K562 (cell line): ENCODE measurements around the gene ARMH1. TPM values are rescaled to one million over a fixed set of nuclear protein-coding genes. Genes with fewer than 3 reads are reported as not detected.
A peak's percentile ranks its signal among the peaks of the same experiment; 100 is the strongest.

Source experiments
- ATAC-seq: fragments of 200-7000 bp; cut with Tn5 transposase; 3 replicates; pipeline ENCODE4 v1.9.1; 2020; ENCODE audit warnings: moderate library complexity
- BruUV-seq: library from RNA; stranded (reverse); fragments of 400-500 nt; replicated peaks from 2 replicates; lab custom pipeline; 2021; lab: Mats Ljungman, UMichigan
- CTCF ChIA-PET: fragments of 300-600 bp; formaldehyde crosslinking; extraction: SDS; loops from one replicate; lab custom pipeline; 2021; ENCODE audit warnings: low intra/inter-chr PET ratio; lab: Yijun Ruan, JAX
- POLR2A ChIA-PET: fragments of 300-600, 350-650 bp; sonication (Branson Sonifier 250); formaldehyde crosslinking; extraction: SDS; loops from one replicate; lab custom pipeline; 2021; ENCODE audit warnings: antibody characterized with exemption, inconsistent platforms; lab: Yijun Ruan, JAX
- DNase-seq, 4 experiments: peaks; one replicate each; pipeline versions ENCODE4 v3.0.0 to v3.0.0-alpha.2; 2011 to 2018; ENCODE audit warnings: low spot score in 3 of 4, mixed read lengths in 3 of 4; ENCODE audit errors: extremely low read depth in 1 of 4
- FAIRE-seq: peaks from 2 replicates; lab custom pipeline; 2011; peaks lifted over from hg19 to GRCh38; lab: Jason Lieb, UNC
- H2AFZ ChIP-seq: 2 replicates; pipeline ENCODE4 v1.6.0; 2011; ENCODE audit warnings: low read depth, low read length, control low read depth, inconsistent platforms
- H3K27ac ChIP-seq: fragments of 200-600 bp; 3 replicates; pipeline ENCODE4 v1.8.0; 2011; ENCODE audit warnings: low read depth, mild to moderate bottlenecking, control low read depth, inconsistent platforms, low read length, moderate library complexity, mixed read lengths; ENCODE audit errors: extremely low read depth
- H3K27me3 ChIP-seq, 2 experiments: fragments of 300-600 bp in 1 of 2; 2 replicates in 1 of 2; 3 replicates in 1 of 2; pipeline versions ENCODE4 v1.6.0 to v1.8.0; 2011; ENCODE audit warnings: inconsistent platforms in 2 of 2, low read length in 2 of 2, mild to moderate bottlenecking in 1 of 2, mixed read lengths in 1 of 2, moderate library complexity in 1 of 2; ENCODE audit not compliant: control insufficient read depth in 2 of 2, insufficient read depth in 2 of 2
- H3K36me3 ChIP-seq: fragments of 300-600 bp; 3 replicates; pipeline ENCODE4 v1.8.0; 2011; ENCODE audit warnings: mild to moderate bottlenecking, low read length, inconsistent platforms; ENCODE audit not compliant: control insufficient read depth, insufficient read depth
- H3K4me1 ChIP-seq, 2 experiments: fragments of 200-600 bp in 1 of 2; replicated peaks in 1 of 2; 2 replicates in 1 of 2; 3 replicates in 1 of 2; pipeline versions ENCODE4 v1.5.1 to v1.8.0; 2011; ENCODE audit warnings: inconsistent platforms in 2 of 2, low read length in 2 of 2, mild to moderate bottlenecking in 1 of 2, mixed read lengths in 1 of 2, moderate library complexity in 1 of 2; ENCODE audit not compliant: control insufficient read depth in 2 of 2, insufficient read depth in 2 of 2
- H3K4me2 ChIP-seq: 2 replicates; pipeline ENCODE4 v1.6.1; 2011; ENCODE audit warnings: low read length, control low read depth, inconsistent platforms, mixed read lengths; ENCODE audit not compliant: insufficient read depth
- H3K4me3 ChIP-seq: fragments of 200-600 bp; sonication (generic), shearing (Covaris generic); 2 replicates; pipeline ENCODE4 v1.5.1; 2016; ENCODE audit warnings: control low read depth, inconsistent platforms
- H3K79me2 ChIP-seq: fragments of 200-600 bp; 3 replicates; pipeline ENCODE4 v1.8.0; 2011; ENCODE audit warnings: low read length, inconsistent platforms; ENCODE audit not compliant: control insufficient read depth, insufficient read depth
- H3K9ac ChIP-seq, 2 experiments: 2 replicates each; pipeline versions ENCODE4 v1.6.0 to v1.6.1; 2011; ENCODE audit warnings: low read depth in 2 of 2, low read length in 2 of 2, control low read depth in 1 of 2, inconsistent platforms in 1 of 2, mild to moderate bottlenecking in 1 of 2, mixed read lengths in 1 of 2; ENCODE audit not compliant: insufficient read depth in 1 of 2
- H3K9me1 ChIP-seq: one replicate; pipeline ENCODE4 v1.6.0; 2011; ENCODE audit warnings: inconsistent platforms, mild to moderate bottlenecking, low read length, moderate library complexity; ENCODE audit not compliant: control insufficient read depth, insufficient read depth
- H3K9me3 ChIP-seq: replicated peaks from 2 replicates; pipeline ENCODE4 v1.5.1; 2011; ENCODE audit warnings: low read depth, low read length, inconsistent platforms; ENCODE audit not compliant: control insufficient read depth, insufficient read depth
- H4K20me1 ChIP-seq: replicated peaks from 2 replicates; pipeline ENCODE4 v1.6.1; 2011; ENCODE audit warnings: low read length, inconsistent platforms, mixed read lengths; ENCODE audit not compliant: control insufficient read depth, insufficient read depth
- DEAF1 ChIP-seq: fragments of 450-650 bp; formaldehyde crosslinking; IDR thresholded peaks from 2 replicates; pipeline ENCODE4 v1.4.0; 2020; ENCODE audit warnings: mild to moderate bottlenecking, moderate library complexity
- EZH2 ChIP-seq: IDR thresholded peaks from 2 replicates; pipeline ENCODE4 v1.6.1; 2012; ENCODE audit warnings: low read depth, mild to moderate bottlenecking, inconsistent platforms, low read length, borderline replicate concordance
- ILK ChIP-seq: fragments of 450-650 bp; IDR thresholded peaks from 2 replicates; pipeline ENCODE4 v1.6.1; 2016; ENCODE audit warnings: missing genetic modification characterization, low read depth, mild to moderate bottlenecking, missing compliant biosample characterization, moderate library complexity, borderline replicate concordance
- MXD1 ChIP-seq: fragments of 250-450 bp; sonication (Bioruptor Pico); IDR thresholded peaks from 2 replicates; pipeline ENCODE4 v1.8.0; 2021; ENCODE audit warnings: borderline replicate concordance, mild to moderate bottlenecking, moderate library complexity; ENCODE audit not compliant: poor library complexity, severe bottlenecking
- NKRF ChIP-seq: fragments of 450-650 bp; IDR thresholded peaks from 2 replicates; pipeline ENCODE4 v1.6.1; 2016; ENCODE audit warnings: borderline replicate concordance
- TGIF2 ChIP-seq: sonication (generic); formaldehyde crosslinking; IDR thresholded peaks from 2 replicates; pipeline ENCODE4 v1.8.1; 2022; ENCODE audit warnings: mild to moderate bottlenecking, missing genetic modification reagents, moderate library complexity
- ZNF197 ChIP-seq: fragments of 200-800 bp; sonication (Bioruptor generic); IDR thresholded peaks from 2 replicates; pipeline ENCODE4 v1.6.1; 2016; ENCODE audit warnings: low read depth, missing genetic modification characterization, missing compliant biosample characterization
- ZNF354B ChIP-seq: fragments of 250-450 bp; sonication (Bioruptor Pico); IDR thresholded peaks from 2 replicates; pipeline ENCODE4 v1.4.0; 2020
- ZNF518B ChIP-seq: fragments of 250-450 bp; sonication (Bioruptor Pico); IDR thresholded peaks from 2 replicates; pipeline ENCODE4 v1.5.0; 2021; ENCODE audit warnings: mild to moderate bottlenecking, moderate library complexity
- WGBS: fragments of 100-300 bp; shearing (Covaris generic); methylation state at CpG from one replicate; pipeline ENCODE4 v1.1.6; 2016; ENCODE audit warnings: low coverage, mixed read lengths; ENCODE audit not compliant: insufficient coverage; ENCODE audit errors: missing lambda C conversion rate; 5-methylcytosine and 5-hydroxymethylcytosine counted together
- in situ Hi-C: fragments of 300-500 bp; cut with MboI; formaldehyde crosslinking; loops from 4 replicates; pipeline ENCODE4 v1.15.0; 2018; ENCODE audit warnings: inconsistent platforms, mixed read lengths
- intact Hi-C: fragments of 100-400 bp; cut with micrococcal nuclease; formaldehyde crosslinking; loops from 2 replicates; pipeline ENCODE4 v1.14.2; 2022
- polyA plus RNA-seq, 8 experiments: library from polyadenylated mRNA; depleted of rRNA in 4 of 8; stranded (reverse) in 5 of 8; unstranded in 3 of 8; fragments of >200 nt; fragmentation: Nextera tagmentation in 2 of 8; fragmentation: Illumina TruSeq in 1 of 8; extraction: Ambion mirVana in 2 of 8; extraction: Trizol in 1 of 8; gene quantifications; 2 replicates each; pipeline versions ENCODE4 v1.2.1 to v1.2.3, GENCODE V29; 2011 to 2014; ENCODE audit warnings: inconsistent platforms in 1 of 8, missing spikeins in 1 of 8
- total RNA-seq, 7 experiments: library from RNA; depleted of rRNA in 6 of 7; stranded (reverse); fragments of >200 nt in 6 of 7; fragmentation: Illumina TruSeq in 2 of 7; extraction: Trizol in 2 of 7; gene quantifications; 2 replicates each; pipeline versions ENCODE4 v1.2.1 to v1.2.3, GENCODE V29; 2011 to 2021; ENCODE audit warnings: low replicate concordance in 1 of 7

The ARMH1 gene
- total and polyA plus RNA-seq, 9 of the 15 experiments (the other 6 are each of a cell fraction or from before 2014, with no cell fraction given), result 0.41 TPM; not detected in 8

GRCh38 chr1:44721485-44722361, 47.2 kb downstream of the ARMH1 start:
- Histone ChIP-seq H2AFZ (peak overlapping the region; percentile 99), H3K27me3 (peaks cover 2 to 12% of the 10 kb centered on the region in 2 experiments; a peak in 4 of 5 replicates), H3K27ac (peak overlapping the region; percentile 95), H3K9me1 (no peaks in the 10 kb centered on the region), H3K4me1 (peaks cover 17 to 24% of the 10 kb centered on the region in 2 experiments), H4K20me1 (0 out of 2 replicates have a peak, but pooled peaks cover 3% of the 10 kb centered on the region), H3K79me2 (no peaks in the 10 kb centered on the region), H3K4me3 (no peak overlapping the region), H3K9ac (peak overlapping the region; percentile 76 to 87), H3K9me3 (no peaks in the 10 kb centered on the region), H3K36me3 (no peaks in the 10 kb centered on the region), H3K4me2 (peak overlapping the region; percentile 71)
- ATAC-seq, result peak; percentile 97
- FAIRE-seq, result peak; percentile 88
- POLR2A ChIA-PET, result interaction anchor here (0.5 to 9.1 kb wide), 117 partner anchors 10 to 1700 kb away, joined by 3 to 328 read pairs (median 4); partner anchors contain the start of genes AKR1A1, ARMH1, BEST4 and BTBD19
- intact Hi-C loops (loop anchor here (1.0 kb wide), 2 partner anchors 9 to 98 kb away; no protein-coding TSS in a partner anchor), in situ Hi-C loops (loop anchor here (10.0 kb wide), 1 partner anchor 583 kb away; no protein-coding TSS in a partner anchor)
- peak; percentile 91 to 98 (median 94) for DNase-seq
- CTCF ChIA-PET, result interaction anchor here (0.6 kb wide), 1 partner anchor 122 kb away, joined by 3 read pairs; no protein-coding TSS in a partner anchor
- BruUV-seq, result TSS peak; percentile 99
- WGBS, result 2% methylated on average over 14 of the region's 14 CpGs
- TF ChIP-seq EZH2 (peak; percentile 96), NKRF (peak; percentile 79; the same call in 1 of the 2 replicates), TGIF2 (CRISPR knock-in tag) (peak; percentile 92; the same call in 1 of the 2 replicates), ILK (tag) (peak; percentile 68; the same call in 1 of the 2 replicates), DEAF1 (peak; percentile 98), MXD1 (CRISPR knock-in tag) (peak; percentile 62), ZNF354B (peak; percentile 94), ZNF518B (CRISPR knock-in tag) (peak; percentile 99), ZNF197 (peak; percentile 95)
